ENCODE measurements around the gene TBC1D8. TPM values are rescaled to one million over a fixed set of nuclear protein-coding genes. Genes with fewer than 3 reads are reported as not detected.

TBC1D8 gene
- total and polyA plus RNA-seq, 9 of the 15 experiments (the other 6 are each of a cell fraction or from before 2014, with no cell fraction given) = 0.36 to 1.3 (median 0.82) TPM

GRCh38 chr2:101001691-101002561, 149.3 kb downstream of the TBC1D8 start, which contains the start of gene RPL31 (continued):
- TF ChIP-seq CHAMP1 (IDR thresholded peaks at IDR 0.05) (peak; percentile 71; the same call in 1 of the 2 replicates), CBX1 (IDR thresholded peaks at IDR 0.05; ENCODE audit: low read depth) (peak; percentile 87), FOSL1 (tag; conservative IDR thresholded peaks at IDR 0.05) (0 out of 2 replicates have a peak, but pooled peaks have one; percentile 42), SAP30 (IDR thresholded peaks at IDR 0.05; ENCODE audit: borderline replicate concordance, insufficient read depth, low read depth, low read length, poor library complexity, severe bottlenecking) (peak; percentile 42), BMI1 (IDR thresholded peaks at IDR 0.05; ENCODE audit: low read length) (no peak), ARID1B (IDR thresholded peaks at IDR 0.05) (no peak; the same call in 1 of the 2 replicates), MNT (conservative IDR thresholded peaks at IDR 0.05) (peak; percentile 74 to 79; a peak in 3 of 4 replicates), ZNF76 (CRISPR knock-in tag; IDR thresholded peaks at IDR 0.05; ENCODE audit: borderline replicate concordance) (0 out of 2 replicates have a peak, but pooled peaks have one; percentile 42), CLOCK (CRISPR knock-in tag; IDR thresholded peaks at IDR 0.05; ENCODE audit: borderline replicate concordance) (no peak), MLX (CRISPR knock-in tag; conservative IDR thresholded peaks at IDR 0.05) (peak in 1 of 2 experiments; percentile 94; a peak in 2 of 4 replicates), ZBTB9 (CRISPR knock-in tag; IDR thresholded peaks at IDR 0.05) (peak; percentile 69; the same call in 1 of the 2 replicates), E2F8 (IDR thresholded peaks at IDR 0.05; ENCODE audit: low read depth, partially characterized antibody) (peak; percentile 68)

Data from K562 (cell line).